T-helper 1 cell treated with Interleukin-12 subunit alpha and Interleukin-12 subunit beta and Interleukin-4 antibody, amounts not matched to agents 30 ng/mL and 1 ng/mL, for 36 hours (primary cell): ENCODE data around the gene DTX3L. TPM values are rescaled to one million over a fixed set of nuclear protein-coding genes. Genes with fewer than 3 reads are reported as not detected.

Experiments
- intact Hi-C: fragments of 100-400 bp; cut with micrococcal nuclease; formaldehyde crosslinking; loops from one replicate; pipeline ENCODE4 v1.15.1; 2024
- total RNA-seq: library from RNA; stranded (reverse); gene quantifications from 2 replicates; pipeline ENCODE4 v1.2.3, GENCODE V29; 2022

DTX3L gene
- total RNA-seq, 1 donor from 2014 or later, result 154 TPM

GRCh38 chr3:122559906-122560305, 4.2 kb upstream of the DTX3L start:
- intact Hi-C loops, result loop anchor here (1.0 to 10.0 kb wide), 4 partner anchors 50 to 1014 kb away; partner anchors contain the start of gene SEC22A

DNA sequence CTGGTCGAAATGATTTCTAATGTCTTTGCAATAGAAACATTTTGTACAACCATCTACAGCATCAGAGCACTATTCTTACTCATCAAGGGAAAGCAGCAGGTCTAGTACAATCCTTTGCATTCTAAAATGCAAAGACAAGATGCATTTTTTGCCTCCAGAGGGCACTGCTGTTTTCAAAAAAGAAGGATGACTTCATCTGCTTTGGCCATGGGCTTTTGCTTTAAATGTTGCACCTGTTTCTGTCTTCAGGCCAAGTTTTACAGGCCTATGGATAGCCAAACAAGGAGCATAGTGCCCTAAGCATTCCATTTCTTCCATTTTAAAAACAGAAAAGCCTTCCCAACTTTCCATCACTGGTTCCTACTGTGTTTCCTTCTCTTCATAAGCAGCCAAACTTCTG, 3.5 kb upstream of the DTX3L start:
- intact Hi-C loops, result loop anchor here (1.0 to 10.0 kb wide), 4 partner anchors 50 to 1014 kb away; partner anchors contain the start of gene SEC22A

DNA sequence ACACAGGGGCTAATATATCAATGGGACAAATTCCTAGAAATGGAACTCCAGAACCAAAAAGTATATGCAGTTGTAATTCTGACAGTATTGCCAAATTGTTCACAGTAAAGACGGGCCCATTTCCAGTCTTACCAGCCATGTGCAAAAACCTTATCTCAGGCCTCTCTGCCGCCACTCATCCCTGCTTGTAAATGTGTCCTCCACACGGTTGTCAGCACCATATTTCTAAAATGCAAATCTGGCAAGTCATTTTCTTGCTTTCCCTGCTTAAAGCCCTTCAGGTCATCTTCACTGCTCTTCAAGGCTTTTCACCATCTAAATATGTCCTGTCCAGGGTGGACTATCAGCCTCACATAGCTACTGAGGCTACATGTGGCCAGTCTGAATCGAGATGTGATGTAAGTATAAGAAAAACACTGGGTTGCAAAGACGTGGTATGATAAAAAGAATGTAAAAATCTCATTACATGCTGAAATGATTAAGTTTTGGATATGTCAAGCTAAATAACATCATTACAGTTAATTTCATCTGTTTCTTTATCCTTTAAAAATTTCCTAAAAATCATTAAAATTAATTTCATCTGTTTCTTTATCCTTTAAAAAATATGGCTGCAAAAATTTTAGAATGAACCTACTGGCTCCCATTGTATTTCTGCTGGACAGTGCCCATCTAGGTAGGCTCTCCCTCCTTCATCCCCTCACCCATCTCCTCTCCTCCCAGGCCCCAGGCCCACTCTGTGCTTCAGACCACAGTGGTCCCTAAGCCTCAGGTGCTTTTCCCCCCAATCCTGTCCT, 1.0 kb upstream of the DTX3L start:
- intact Hi-C loops, result loop anchor here (10.0 kb wide), 1 partner anchor 642 kb away; the partner anchor contains the start of gene SEC22A

- intact Hi-C loops, result loop anchor here (1.0 to 10.0 kb wide), 11 partner anchors 14 to 1017 kb away; partner anchors contain the start of genes EAF2, GOLGB1, HSPBAP1 and IQCB1
Observed at GRCh38 chr3:122563717-122564025, 467 bp upstream of the DTX3L start.

GRCh38 chr3:122568131-122568530, 4.0 kb downstream of the DTX3L start:
- intact Hi-C loops, result loop anchor here (10.0 kb wide), 1 partner anchor 637 kb away; the partner anchor contains the start of gene SEC22A

GRCh38 chr3:122568755-122569154, 4.6 kb downstream of the DTX3L start:
- intact Hi-C loops, result loop anchor here (10.0 kb wide), 1 partner anchor 636 kb away; the partner anchor contains the start of gene SEC22A

DNA sequence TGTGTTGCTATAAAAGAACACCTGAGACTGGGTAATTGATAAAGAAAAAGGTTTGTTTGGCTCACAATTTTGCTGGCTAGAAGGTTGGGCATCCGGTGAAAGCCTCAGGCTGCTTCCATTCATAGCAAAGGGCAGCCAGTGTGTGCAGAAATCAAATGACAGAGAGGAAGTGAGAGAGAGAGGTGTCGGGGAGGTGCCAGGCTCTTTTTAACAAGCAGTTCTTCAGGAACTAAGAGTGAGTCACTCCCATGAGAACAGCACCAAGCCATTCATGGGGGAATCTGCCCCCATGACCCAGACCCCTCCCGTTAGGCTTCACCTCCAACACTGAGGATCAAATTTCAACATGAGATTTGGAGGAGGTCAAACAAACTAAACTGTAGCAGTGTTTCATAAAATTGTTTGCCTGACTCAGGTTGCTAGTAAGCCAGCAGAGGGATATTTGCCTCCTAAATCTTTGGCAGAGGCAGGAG, 8.8 kb downstream of the DTX3L start:
- intact Hi-C loops, result no loop called here

DNA sequence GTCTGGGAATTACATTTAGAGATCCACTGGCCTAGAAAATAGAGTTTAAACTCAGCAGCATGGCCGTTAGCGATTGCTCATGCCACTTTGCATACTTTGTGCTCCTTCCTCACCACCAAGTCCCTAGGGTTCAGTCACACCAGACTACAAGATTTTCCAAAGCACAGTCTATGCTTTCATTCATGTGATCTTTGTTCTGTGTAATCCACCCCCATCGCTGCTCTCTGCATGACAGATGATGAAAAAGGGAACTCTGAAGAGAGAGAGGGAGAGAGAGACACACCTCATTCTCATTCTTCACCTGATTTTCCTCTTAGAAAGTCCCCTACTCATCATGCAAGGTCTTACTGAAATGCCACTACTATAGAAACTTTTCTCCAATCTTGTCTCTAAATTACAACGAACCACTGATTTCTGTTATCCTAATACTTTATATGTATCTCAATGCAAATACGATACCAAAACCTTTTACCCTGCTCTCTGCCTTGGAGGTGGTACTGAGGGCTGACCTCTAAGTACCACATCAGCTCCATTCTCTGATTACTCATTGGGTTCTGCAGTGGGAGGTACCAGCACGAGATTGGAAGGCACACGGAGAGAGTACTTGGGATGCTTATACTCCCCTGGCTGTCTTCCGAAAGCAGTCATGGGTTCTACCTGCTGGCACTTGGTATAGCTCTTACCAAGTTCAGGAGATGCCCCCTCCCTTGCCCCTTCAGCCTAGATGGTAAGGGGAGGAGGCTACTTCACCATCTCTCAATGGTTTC, 12.2 kb downstream of the DTX3L start:
- intact Hi-C loops, result no loop called here

DNA sequence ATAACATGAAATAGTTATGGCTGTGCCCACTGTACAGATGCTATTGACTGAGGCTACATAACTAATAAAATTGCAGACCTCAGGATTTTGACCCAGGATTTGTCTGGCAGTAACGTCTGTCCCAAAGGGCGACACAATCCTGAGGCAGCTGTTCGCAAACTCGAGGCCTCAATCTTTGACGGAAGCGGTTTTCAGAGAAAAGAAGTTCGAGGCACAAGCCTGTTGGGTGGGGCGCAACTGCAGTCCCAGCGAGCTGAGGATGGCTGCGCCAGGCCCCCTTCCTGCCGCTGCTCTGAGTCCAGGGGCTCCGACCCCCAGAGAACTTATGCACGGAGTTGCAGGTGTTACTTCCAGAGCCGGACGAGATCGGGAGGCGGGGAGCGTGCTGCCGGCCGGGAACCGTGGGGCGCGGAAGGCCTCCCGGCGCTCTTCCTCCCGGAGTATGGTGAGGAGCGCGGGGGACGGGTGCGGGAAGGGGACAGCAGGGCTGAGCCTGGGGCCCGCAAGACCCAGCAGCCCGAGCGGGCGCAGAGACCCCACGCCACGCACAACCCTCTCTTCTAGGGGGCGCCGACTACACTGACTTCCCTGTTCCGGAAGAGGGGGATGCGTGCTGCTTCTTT, 13.4 kb downstream of the DTX3L start, which contains the start of gene PARP15:
Gene PARP15 (plus strand): TSS at position 242 of the 623 bp plus-strand sequence. CDS start 18 bp downstream, at position 260.
- intact Hi-C loops, result loop anchor here (1.0 kb wide), 4 partner anchors 11 to 102 kb away; partner anchors contain the start of genes DTX3L and PARP9

GRCh38 chr3:122578069-122578740, 14.1 kb downstream of the DTX3L start:
- intact Hi-C loops, result no loop called here

- intact Hi-C loops, result loop anchor here (2.0 kb wide), 1 partner anchor 16 kb away; no protein-coding TSS in a partner anchor
Observed at GRCh38 chr3:122580470-122580869, 16.3 kb downstream of the DTX3L start.

- intact Hi-C loops, result loop anchor here (2.0 kb wide), 1 partner anchor 15 kb away; no protein-coding TSS in a partner anchor
Observed at GRCh38 chr3:122581622-122582021, 17.5 kb downstream of the DTX3L start.

- intact Hi-C loops, result no loop called here
Observed at GRCh38 chr3:122582390-122582789, 18.3 kb downstream of the DTX3L start.

DNA sequence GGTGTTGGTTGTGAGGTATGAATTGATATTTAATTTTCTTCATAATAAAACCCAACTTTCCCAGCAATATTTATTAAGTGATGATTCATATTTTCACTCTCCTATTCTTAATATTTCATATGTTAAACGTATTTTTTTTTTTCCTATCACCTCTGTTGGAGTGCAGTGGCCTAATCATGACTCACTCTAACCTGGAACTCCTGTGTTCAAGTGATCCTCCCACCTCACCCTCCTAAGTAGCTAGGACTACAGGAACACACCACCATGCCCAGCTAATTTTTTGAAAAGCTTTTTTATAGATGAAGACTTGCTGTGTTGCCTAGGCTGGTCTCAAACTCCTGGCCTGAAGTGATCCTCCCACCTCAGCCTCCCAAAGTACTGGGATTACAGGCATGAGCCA, 22.0 kb downstream of the DTX3L start:
- intact Hi-C loops, result no loop called here

DNA sequence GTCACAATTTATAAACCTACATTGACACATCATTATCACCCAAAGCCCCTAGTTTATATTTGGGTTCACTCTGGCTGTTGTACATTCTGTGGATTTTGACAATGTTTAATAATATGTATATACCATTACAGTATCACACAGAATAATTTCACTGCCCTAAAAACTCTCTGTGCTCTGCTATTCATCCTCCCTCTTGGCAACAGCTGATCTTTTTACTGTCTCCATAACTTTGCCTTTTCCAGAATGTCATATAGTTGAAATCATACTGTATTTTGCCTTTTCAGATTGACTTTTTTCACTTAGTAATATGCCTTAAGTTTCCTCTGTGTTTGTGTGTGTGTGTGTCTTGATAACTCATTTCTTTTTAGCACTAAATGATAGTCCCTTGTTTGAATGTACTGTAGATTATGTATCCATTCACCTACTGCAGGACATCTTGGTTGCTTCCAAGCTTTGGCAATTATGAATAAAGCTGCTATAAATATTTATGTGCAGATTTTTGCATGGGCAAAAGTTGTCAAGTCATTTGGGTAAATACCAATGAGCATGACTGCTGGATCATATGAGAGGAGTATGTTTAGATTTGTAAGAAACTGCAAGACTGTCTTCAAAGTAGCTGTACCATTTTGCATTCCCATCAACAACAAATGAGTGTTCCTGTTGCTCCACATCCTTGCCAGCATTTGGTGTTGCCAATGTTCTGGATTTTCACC, 22.8 kb downstream of the DTX3L start:
- intact Hi-C loops, result no loop called here

DNA sequence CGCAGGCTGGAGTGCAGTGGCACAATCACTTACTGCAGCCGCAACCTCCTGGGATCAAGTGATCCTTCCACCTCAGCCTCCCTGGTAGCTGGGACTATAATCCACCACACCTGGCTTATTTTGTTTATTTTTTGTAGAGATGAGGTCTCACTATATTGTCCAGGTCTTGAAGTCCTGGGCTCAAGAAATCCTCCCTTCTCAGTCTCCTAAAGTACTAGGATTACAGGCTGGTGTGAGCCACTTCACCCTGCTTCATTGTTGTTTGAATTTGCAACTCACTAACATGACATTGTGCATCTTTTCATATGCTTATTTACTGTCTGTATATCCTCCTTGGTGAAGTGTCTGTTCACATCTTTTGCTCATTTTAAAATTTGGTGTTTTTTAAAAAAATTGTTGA, 23.4 kb downstream of the DTX3L start:
- intact Hi-C loops, result no loop called here

DNA sequence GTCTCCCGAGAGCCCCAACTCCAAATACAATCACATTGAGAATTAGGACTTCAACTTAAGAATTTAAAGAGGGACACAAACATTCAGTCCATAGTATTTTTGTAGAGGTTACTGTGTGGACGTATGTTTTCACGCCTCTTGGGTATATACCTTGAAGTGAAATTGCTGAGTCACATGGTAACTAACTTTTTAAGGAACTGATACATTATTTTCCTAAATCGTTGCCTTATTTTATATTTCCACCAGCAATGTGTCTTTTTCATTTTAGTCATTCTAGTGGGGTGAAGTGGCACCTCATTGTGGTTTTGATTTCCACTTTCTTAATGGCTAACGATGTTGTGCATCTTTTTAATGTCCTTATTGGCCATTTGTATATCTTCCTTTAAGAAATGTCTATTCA, 25.2 kb downstream of the DTX3L start:
- intact Hi-C loops, result no loop called here

GRCh38 chr3:122590610-122591009, 26.5 kb downstream of the DTX3L start:
- intact Hi-C loops, result no loop called here

DNA sequence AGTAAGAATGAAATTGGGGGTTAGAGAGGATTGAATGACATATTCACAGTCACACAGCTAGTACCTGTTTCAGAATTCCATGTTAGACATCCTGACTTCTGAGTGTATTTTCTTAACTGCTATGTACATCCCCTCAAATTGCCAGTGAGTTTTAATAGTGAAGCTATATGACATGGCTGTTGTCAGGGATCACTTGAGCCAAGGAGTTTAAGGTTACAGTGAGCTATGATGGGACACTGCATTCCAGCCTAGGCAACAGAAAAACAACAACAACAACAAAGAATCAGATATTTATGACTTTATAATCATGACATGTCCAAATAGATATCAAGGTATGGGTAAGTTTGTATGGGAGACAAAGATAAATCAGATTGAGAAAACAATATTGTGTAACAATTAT, 29.9 kb downstream of the DTX3L start:
- intact Hi-C loops, result no loop called here

- intact Hi-C loops, result no loop called here
Observed at GRCh38 chr3:122598151-122598550, 34.0 kb downstream of the DTX3L start.
